HG02938 (cell line): ENCODE data around the gene SHMT2.
"Not testable (repeated sequence)": the region's sequence is repeated elsewhere in the genome, so short reads cannot be mapped to it uniquely, and the experiment has no call there.

Experiments used
- ATAC-seq: cut with Tn5 transposase; IDR thresholded peaks from one replicate; pipeline ENCODE4 v1.9.1; 2021; ENCODE audit warnings: mild to moderate bottlenecking, moderate library complexity; ENCODE audit not compliant: unreplicated experiment

Gene SHMT2

GRCh38 chr12:57258977-57259970 lies 29.8 kb downstream of the SHMT2 start:
- no peak for ATAC-seq

DNA sequence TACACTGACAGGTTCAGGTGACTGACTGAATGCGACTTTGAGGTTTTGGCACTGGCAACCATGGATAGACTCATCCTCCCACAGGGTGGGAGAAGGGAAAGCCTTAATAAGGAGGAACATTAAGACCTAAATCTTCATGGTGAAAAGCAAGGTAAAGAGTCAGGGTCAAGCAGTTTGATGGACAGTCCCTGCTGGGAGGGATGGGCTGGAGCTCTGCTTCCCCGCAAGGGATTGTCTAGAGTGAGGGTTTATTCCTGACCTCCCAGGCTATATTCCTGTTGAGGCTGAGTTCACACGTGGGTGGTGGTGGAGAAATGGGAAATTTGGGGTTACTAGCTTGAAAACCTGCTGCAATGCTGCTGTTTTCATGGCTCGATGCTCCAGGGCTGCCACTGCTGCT lies 30.9 kb downstream of the SHMT2 start:
- no peak for ATAC-seq

DNA sequence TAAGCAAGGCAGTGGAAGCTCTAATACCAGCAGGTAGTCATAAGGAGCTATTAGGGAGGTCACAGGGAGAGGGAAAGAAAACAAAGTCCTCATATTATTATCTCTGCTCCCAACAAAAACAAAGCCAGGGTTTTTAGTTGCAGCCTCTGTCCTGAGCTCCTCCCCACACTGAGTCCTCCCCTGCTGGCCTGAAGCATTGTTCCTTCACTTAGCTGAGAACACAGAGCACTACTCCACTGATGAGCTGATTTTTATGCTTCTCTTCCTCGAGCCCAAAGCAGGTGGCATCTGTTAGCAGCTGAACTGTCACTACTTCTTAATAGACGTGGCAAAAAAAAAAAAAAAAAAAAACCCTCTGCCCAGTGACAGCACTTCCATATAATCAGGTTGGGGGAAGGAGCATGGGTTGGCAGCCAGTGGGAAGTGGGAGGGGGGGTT lies 31.9 kb downstream of the SHMT2 start:
- no peak for ATAC-seq

- ATAC-seq: no peak
Observed at GRCh38 chr12:57262126-57262822, 32.8 kb downstream of the SHMT2 start.

DNA sequence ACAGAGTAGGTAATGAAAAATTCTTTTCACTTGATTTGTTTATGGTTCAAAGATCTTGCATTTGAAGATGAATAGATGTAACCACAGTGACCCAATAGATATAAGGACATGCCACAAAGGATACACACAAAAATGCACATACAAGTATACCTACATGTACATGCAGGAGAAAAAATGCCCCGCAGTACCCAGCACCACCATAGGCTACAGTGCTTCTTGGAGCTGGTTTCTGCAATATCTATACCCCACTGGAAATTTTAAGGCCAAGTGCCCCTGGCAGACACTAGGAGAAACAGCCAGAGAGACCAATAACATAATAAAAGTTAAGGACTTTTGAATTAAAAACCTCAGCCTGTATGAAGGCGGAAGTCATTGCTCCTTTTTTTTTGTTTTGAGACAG lies 33.6 kb downstream of the SHMT2 start:
- ATAC-seq: no peak

DNA sequence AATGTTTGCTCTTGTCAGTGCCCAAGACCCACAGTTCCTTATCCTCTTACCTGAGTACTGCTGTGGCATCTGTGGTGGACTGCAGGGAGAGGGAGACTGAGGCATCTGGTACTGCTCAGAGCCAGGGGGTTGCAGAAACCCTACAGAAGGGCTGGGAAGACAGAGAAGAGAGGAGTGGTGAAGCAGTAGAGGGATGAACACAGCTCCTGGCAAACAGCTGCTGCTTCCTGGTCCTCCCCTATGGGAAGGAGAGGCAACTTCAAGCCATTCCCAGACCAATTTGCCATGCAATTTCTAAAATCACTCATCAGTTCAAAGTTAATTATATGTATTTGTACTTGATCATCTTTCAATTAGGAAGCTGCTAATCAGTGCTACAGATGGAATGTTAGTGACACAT lies 37.2 kb downstream of the SHMT2 start:
- no peak for ATAC-seq

DNA sequence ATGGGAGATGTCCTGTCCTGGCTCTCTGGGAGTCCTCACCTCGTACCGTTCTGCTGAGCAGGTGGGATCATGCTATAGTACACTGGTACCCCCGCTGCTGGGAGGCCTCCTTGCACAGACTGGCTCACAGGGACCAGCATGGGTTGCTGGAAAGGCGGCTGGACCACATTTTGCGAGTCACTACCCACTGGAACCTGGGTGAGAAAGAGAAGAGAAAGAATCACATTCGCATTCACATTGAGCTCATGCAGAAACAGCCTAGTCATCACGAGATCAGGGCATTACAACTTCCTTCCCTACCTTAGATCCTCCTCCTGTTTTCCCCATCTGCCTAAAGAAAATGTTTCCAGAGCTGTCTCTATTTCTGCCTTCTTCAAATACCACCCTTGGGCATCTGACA lies 38.8 kb downstream of the SHMT2 start:
- no peak for ATAC-seq

DNA sequence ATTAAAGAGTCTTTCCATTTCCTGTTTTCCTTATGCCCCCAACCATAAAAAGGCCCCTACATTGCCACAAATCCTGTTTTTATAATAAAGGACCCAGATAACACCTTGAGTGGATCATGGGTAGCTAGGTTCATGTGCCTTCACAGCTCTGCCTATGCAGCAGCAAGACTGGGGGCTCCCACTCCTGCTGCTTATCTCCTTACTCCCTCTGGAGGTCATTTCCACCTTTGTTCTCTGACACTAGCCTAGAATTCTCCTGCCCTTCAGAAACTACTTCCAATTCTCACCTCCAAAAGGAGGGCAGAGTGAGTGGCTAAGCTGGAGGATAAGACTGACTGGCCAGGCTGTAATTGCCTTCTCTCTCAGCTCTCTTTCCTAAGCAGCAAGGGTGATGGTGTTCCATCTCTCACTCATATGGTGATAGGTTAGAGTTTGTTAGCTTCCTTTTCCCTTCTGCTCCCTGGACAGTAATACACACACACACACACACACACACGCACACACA lies 41.5 kb downstream of the SHMT2 start:
- no peak for ATAC-seq

DNA sequence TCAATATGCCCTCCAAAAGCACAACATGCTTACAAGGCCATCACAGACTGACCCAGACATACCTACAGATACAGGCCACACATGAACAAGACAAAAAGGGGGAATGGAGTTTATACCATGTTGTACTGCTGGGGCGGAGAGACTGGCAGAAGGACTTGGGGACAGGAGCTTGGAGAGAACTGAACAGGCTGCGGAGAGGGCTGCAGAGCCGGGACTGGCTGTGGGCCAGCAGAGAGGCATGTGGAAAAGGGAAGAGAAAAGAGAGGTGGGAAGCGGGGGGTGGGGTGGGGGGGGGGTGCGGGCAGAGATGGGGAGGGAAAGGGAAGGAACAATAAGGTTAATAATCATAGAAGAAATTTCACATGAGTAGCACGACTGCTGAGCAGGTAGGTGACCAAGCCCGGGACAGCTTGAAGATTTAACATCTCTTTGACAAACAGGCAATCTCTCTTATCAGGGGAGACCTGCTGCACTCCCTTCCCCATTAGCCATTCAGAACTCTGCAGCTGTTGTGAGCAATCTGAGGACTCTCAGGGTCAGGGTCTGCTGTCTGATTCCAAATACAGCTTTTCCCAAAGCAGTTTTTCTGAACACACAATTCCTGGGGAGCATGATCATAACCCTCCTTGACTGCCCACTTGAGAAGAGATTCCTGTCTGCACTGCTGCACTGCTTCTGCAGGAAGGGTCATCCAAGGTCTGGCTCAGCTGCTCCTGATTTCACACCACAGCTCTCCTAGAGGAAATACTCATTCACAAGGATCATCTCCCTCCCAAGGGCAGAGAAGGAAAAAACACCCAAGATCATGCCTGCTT lies 43.0 kb downstream of the SHMT2 start:
- ATAC-seq: no peak

GRCh38 chr12:57273516-57273915 lies 44.0 kb downstream of the SHMT2 start:
- no peak for ATAC-seq

- not testable (repeated sequence) for ATAC-seq
Observed at GRCh38 chr12:57276233-57276632, 46.7 kb downstream of the SHMT2 start.

GRCh38 chr12:57276935-57277563 lies 47.5 kb downstream of the SHMT2 start:
- no peak for ATAC-seq

DNA sequence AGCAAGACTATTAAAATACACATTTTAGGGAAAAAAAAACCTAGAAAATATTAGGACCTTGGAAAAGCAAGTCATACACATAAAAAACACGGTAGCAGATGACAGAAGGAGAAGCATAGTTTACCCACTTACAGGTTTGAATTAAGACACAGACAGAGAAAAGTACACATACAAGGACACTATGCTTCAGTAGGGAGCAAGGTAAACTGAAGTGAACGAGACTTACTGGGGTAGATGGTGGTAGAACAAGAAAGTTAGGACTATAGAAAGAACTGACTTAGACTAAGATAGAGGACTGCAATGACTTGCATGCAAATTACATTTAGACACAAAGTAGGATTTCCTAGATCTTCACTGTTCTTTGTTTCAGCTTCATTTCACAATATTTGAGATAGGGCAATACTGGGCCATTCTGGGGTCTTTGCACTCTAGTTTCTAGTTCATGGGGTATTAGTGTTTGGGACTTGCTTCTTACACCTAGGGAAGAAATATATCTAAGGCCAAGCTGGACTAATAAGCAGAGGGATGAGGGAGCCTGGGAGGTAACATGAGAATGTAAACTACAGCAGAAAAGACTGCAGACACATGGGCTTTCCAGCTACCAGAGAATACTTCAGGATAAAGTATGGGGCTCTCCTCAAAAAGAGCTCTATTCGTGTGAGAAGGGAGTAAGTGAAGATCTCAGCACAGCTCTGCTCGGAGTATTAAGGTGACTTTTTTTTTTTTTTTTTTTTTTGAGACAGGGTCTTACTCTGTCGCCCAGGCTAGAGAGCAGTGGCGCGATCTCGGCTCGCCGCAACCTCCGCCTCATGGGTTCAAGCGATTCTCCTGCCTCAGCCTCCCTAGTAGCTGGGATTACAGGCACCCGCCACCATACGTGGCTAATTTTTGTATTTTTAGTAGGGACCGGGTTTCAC lies 49.2 kb downstream of the SHMT2 start:
- ATAC-seq: no peak

GRCh38 chr12:57280211-57281062 lies 50.9 kb downstream of the SHMT2 start:
- peak; percentile 95 for ATAC-seq

- not testable (repeated sequence) for ATAC-seq
Observed at GRCh38 chr12:57282073-57282472, 52.6 kb downstream of the SHMT2 start.
